Heart left ventricle (tissue), 16 donors: ENCODE data around the gene RAB5A. TPM values are rescaled to one million over a fixed set of nuclear protein-coding genes. Genes with fewer than 3 reads are reported as not detected.

Source experiments
- ATAC-seq, 4 donors: fragments of 200-7000 bp; cut with Tn5 transposase; one replicate each; pipeline ENCODE4 v1.9.1; 2020 to 2022; ENCODE audit warnings: moderate library complexity in 4 of 4, mild to moderate bottlenecking in 3 of 4, moderate number of reproducible peaks in 1 of 4
- DNase-seq, 5 donors: peaks; one replicate each; pipeline ENCODE4 v3.0.0-alpha.2; 2020
- H3K27ac ChIP-seq, 12 donors: fragments of 200-600 bp; sonication (generic) in 4 of 12; one replicate each; pipeline versions ENCODE4 v1.5.0 to v1.8.0; 2016 to 2022; ENCODE audit warnings: mild to moderate bottlenecking in 2 of 12
- H3K27me3 ChIP-seq, 9 donors: fragments of 200-600 bp; sonication (generic) in 2 of 9; one replicate each; pipeline versions ENCODE4 v1.5.1 to v1.8.0; 2016 to 2022; ENCODE audit warnings: mild to moderate bottlenecking in 3 of 9
- H3K36me3 ChIP-seq, 9 donors: fragments of 200-600 bp; sonication (generic) in 2 of 9; one replicate each; pipeline versions ENCODE4 v1.5.0 to v1.8.0; 2018 to 2022; ENCODE audit warnings: mild to moderate bottlenecking in 2 of 9
- H3K4me1 ChIP-seq, 12 donors: fragments of 200-600 bp; sonication (generic) in 4 of 12; one replicate each; pipeline versions ENCODE4 v1.5.0 to v1.8.0; 2016 to 2022; ENCODE audit warnings: mild to moderate bottlenecking in 3 of 12
- H3K4me3 ChIP-seq, 12 donors: fragments of 200-600 bp; sonication (generic) in 4 of 12; one replicate each; pipeline versions ENCODE4 v1.5.0 to v1.8.0; 2017 to 2022; ENCODE audit warnings: mild to moderate bottlenecking in 9 of 12, moderate library complexity in 4 of 12
- H3K9me3 ChIP-seq, 12 donors: fragments of 200-600 bp; sonication (generic) in 4 of 12; one replicate each; pipeline versions ENCODE4 v1.5.0 to v1.8.0; 2016 to 2022; ENCODE audit warnings: mild to moderate bottlenecking in 1 of 12
- POLR2A ChIP-seq, 2 donors: fragments of 450-650 bp; IDR thresholded peaks; one replicate each; pipeline ENCODE4 v1.6.1; 2017; ENCODE audit warnings: antibody characterized with exemption in 2 of 2, mild to moderate bottlenecking in 2 of 2, moderate library complexity in 2 of 2
- WGBS, 4 donors: extraction: QIAGEN DNeasy Blood & Tissue Kit in 2 of 4; methylation state at CpG; one replicate each; pipeline versions ENCODE4 v1.1.5 to v1.1.7; 2013 to 2018; 5-methylcytosine and 5-hydroxymethylcytosine counted together
- intact Hi-C, 10 donors: fragments of 100-400 bp; cut with DNase I; formaldehyde crosslinking; loops; one replicate each; pipeline versions ENCODE4 v1.11.1 to v1.14.2; 2022
- polyA plus RNA-seq, 2 donors: library from polyadenylated mRNA; stranded (reverse); fragments of 200-250 nt; gene quantifications; one replicate each; pipeline ENCODE4 v1.2.3, GENCODE V29; 2013
- total RNA-seq, 9 donors: library from RNA; depleted of rRNA in 2 of 9; stranded (reverse); fragments of >200 nt in 2 of 9; fragmentation: NEBNext Ultra II Directional in 3 of 9; extraction: Animal tissue kit (Norgen Biotek cat#: 25700) in 3 of 9; gene quantifications; one replicate each; pipeline versions ENCODE4 v1.1.0 to v1.2.4, GENCODE V29; 2016 to 2023
- TF ChIP-seq, protein P1 (sequence below), 12 donors: fragments of 200-600 bp; sonication (generic) in 4 of 12; IDR thresholded peaks; one replicate each; pipeline versions ENCODE4 v1.5.0 to v1.8.0; 2018 to 2022; ENCODE audit warnings: antibody characterized with exemption in 12 of 12, mild to moderate bottlenecking in 5 of 12
- donor health status: ischemic (EF 13 %, LVEDD 7.1; RV severe dilation, severe dysfunction).
- donor health status: healthy with polysubstance abuse.
- donor health status: DM: no; HTN: yes; CAD: no.
- donor health status: DM: no; HTN: no; CAD: no.
- donor health status: ischemic (EF 25% LVEDD 6.9; RV normal size, moderate dysfunction).
- donor health status: ischemic (EF 25% LVEDD 5.7; RV mildly dilated, moderate dysfunction).
- donor health status: healthy.
- donor health status: DM: yes; HTN: yes; CAD: no.
- donor health status: ischemic (EF 35%, LVEDD 5.7; RV mildly dilated, moderate dysfunction).
- donor health status: nonischemic (EF 11% LVEDD 7.7; RV severe dilation, severe dysfunction).
- donor health status: DM: yes; HTN: yes; CAD: no.
- donor health status: PGD.
- donor health status: ischemic (EF 29% LVEDD 5.4; RV normal size, mild dysfunction).
- donor health status: nonischemic (EF 23%, LVEDD 6.1; RV moderate dilation, normal function).

The RAB5A gene
- total and polyA plus RNA-seq, 11 donors = 30.3 to 74.0 (median 61.4) TPM

DNA sequence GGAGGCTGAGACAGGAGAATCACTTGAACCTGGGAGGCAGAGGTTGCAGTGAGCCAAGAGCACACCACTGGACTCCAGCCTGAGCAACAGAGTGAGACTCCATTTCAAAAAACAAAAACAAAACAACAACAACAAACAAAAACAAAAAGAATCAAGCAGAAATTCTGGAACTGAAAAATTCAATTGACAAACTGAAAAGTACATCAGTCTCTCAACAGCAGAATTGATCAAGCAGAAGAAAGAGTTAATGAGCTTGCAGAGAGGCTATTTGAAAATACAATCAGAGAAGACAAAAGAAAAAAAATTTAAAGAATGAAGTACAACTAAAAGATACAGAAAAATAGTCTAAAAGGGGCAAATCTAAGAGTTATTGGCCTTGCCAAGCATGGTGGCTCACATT lies 35.4 kb upstream of the RAB5A start:
- no peak overlapping the region for H3K27ac ChIP-seq
- intact Hi-C loops = no loop called here

DNA sequence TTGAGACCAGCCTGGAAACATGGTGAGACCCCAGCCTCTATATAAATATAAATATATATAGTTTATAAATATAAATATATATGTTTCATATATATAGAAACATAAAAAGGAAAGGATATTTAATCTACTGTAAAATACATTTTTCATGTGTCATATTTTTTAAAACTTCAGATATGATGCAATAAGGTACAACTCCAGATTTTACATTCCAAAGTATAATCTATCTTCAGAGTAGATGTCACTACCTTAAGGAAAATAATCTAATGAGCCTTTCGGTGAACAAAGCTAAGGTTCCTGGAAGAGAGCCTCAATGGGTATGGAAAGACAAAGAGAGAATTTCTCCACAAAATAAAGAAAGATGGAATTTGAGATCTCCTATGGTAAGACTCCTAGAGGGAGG lies 29.7 kb upstream of the RAB5A start:
- intact Hi-C loops = no loop called here
- H3K4me3 ChIP-seq = no peak overlapping the region
- no peaks in the 10 kb centered on the region for H3K36me3 ChIP-seq
- no peak overlapping the region for H3K27ac ChIP-seq
- H3K4me1 ChIP-seq = no peaks in the 10 kb centered on the region
- ATAC-seq = no peak
- peaks cover 0 to 20% (median 10%) of the 10 kb centered on the region in 12 donors for H3K9me3 ChIP-seq
- H3K27me3 ChIP-seq = no peaks in the 10 kb centered on the region
- 93 to 100% (median 95%) methylated on average over 1 of the region's 1 CpG for WGBS, 4 donors
- DNase-seq = no peak
- TF ChIP-seq POLR2A (IDR thresholded peaks at IDR 0.05) = no peak
- TF ChIP-seq, protein P1, sequence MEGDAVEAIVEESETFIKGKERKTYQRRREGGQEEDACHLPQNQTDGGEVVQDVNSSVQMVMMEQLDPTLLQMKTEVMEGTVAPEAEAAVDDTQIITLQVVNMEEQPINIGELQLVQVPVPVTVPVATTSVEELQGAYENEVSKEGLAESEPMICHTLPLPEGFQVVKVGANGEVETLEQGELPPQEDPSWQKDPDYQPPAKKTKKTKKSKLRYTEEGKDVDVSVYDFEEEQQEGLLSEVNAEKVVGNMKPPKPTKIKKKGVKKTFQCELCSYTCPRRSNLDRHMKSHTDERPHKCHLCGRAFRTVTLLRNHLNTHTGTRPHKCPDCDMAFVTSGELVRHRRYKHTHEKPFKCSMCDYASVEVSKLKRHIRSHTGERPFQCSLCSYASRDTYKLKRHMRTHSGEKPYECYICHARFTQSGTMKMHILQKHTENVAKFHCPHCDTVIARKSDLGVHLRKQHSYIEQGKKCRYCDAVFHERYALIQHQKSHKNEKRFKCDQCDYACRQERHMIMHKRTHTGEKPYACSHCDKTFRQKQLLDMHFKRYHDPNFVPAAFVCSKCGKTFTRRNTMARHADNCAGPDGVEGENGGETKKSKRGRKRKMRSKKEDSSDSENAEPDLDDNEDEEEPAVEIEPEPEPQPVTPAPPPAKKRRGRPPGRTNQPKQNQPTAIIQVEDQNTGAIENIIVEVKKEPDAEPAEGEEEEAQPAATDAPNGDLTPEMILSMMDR (IDR thresholded peaks at IDR 0.05) = no peak

More for the DNA sequence above, 35.4 kb upstream of the RAB5A start:
- Histone ChIP-seq H3K4me1 (no peaks in the 10 kb centered on the region), H3K36me3 (no peaks in the 10 kb centered on the region), H3K4me3 (no peak overlapping the region), H3K27me3 (no peaks in the 10 kb centered on the region), H3K9me3 (peaks cover 0 to 48% (median 23%) of the 10 kb centered on the region in 12 donors)
- no peak for ATAC-seq
- no peak for DNase-seq
- TF ChIP-seq POLR2A (IDR thresholded peaks at IDR 0.05) = no peak
- TF ChIP-seq, protein P1 (IDR thresholded peaks at IDR 0.05) = no peak

DNA sequence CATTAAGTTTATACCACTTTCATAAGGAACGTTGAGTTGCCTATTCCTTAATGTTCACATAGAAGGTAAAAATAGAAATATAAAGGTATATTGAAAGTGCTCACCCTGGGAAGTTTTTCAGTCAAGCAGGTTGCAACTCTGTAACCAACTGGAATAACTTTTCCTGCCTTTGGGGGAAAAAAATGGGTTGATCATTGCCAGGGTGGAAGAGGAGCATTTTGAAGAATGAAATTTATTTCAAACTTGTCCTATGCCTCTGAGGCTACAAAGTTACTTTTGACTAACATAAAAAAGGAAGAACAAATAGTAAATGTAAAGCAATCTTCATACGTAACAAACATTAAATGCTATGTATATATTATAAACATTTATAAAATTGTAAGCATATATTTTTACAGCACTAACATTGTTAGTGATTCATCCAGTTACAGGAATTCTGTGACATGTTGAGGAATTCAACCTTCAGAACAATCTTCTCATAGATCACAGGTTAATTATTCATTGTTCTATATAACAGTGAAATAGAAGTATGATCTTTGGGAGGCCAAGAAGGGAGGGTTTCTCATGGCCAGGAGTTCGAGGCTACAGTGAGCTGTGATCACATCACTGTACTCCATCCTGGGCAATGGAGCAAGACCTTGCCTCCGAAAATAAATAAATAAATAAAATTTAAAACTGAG lies 26.4 kb upstream of the RAB5A start:
- Histone ChIP-seq H3K4me1 (no peaks in the 10 kb centered on the region), H3K27me3 (no peaks in the 10 kb centered on the region), H3K36me3 (no peaks in the 10 kb centered on the region), H3K4me3 (no peak overlapping the region), H3K27ac (no peak overlapping the region), H3K9me3 (no peaks in the 10 kb centered on the region)
- WGBS, 4 donors = 78 to 89% (median 83%) methylated on average over 4 of the region's 4 CpGs
- intact Hi-C loops = no loop called here
- DNase-seq (no peak), ATAC-seq (no peak)
- TF ChIP-seq, protein P1 (IDR thresholded peaks at IDR 0.05) = no peak
- no peak for TF ChIP-seq POLR2A (IDR thresholded peaks at IDR 0.05)

DNA sequence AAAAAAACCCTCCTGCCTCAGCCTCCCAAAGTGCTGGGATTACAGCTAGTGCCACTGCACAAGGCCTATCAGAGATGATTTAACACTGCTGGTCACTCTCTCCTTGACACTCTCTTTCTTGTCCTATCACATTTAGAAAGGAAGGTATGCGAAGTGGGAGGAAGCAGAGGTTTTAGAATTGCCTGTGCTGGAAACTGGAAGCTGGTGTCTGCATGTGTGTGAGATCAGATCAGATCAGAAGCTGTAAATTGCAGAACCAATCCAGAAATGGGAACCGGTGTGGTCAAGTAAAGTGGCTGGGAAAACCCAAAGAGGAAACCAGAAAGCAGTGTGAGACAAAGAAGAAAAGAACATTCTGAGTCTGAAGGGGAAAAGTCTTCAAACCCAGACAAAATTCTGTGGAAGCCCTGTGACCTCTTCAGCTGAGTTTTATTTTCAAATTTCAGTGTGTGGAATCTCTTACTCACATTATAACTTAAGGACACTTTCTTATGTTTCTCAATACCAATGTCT lies 15.7 kb upstream of the RAB5A start:
- intact Hi-C loops = no loop called here
- H3K4me1 ChIP-seq = peaks cover 0 to 19% (median 0%) of the 10 kb centered on the region in 12 donors
- no peak overlapping the region for H3K4me3 ChIP-seq
- H3K27me3 ChIP-seq = peaks cover 0 to 11% (median 0%) of the 10 kb centered on the region in 9 donors
- peak in 1 of 4 donors; percentile 51 for ATAC-seq
- WGBS, 4 donors = 53 to 65% (median 57%) methylated on average over 2 of the region's 2 CpGs
- H3K36me3 ChIP-seq = no peaks in the 10 kb centered on the region
- peak overlapping the region in 1 of 12 donors; percentile 67 for H3K27ac ChIP-seq
- TF ChIP-seq POLR2A (IDR thresholded peaks at IDR 0.05) = no peak
- TF ChIP-seq, protein P1 (IDR thresholded peaks at IDR 0.05) = no peak
- H3K9me3 ChIP-seq = no peaks in the 10 kb centered on the region
- DNase-seq = no peak
